Tibial artery (tissue), 4 donors: ENCODE measurements around the gene MOB3A.

Source experiments
- DNase-seq, 2 donors: peaks; one replicate each; pipeline ENCODE4 v3.0.0-alpha.2; 2019
- H3K27ac ChIP-seq, 2 donors: fragments of 200-600 bp; sonication (generic) in 1 of 2; 1 replicate in 1 of 2; 2 replicates in 1 of 2; pipeline ENCODE4 v1.5.1; 2018 to 2019; ENCODE audit warnings: mild to moderate bottlenecking in 1 of 2
- H3K27me3 ChIP-seq, 2 donors: fragments of 200-600 bp; sonication (generic) in 1 of 2; one replicate each; pipeline versions ENCODE4 v1.5.1 to v1.6.0; 2016 to 2019
- H3K36me3 ChIP-seq, 3 donors: fragments of 200-600 bp; sonication (generic) in 2 of 3; one replicate each; pipeline ENCODE4 v1.5.1; 2016 to 2019; ENCODE audit warnings: mild to moderate bottlenecking in 2 of 3
- H3K4me1 ChIP-seq, 4 donors: fragments of 200-600 bp; sonication (generic) in 2 of 4; 1 replicate in 3 of 4; 2 replicates in 1 of 4; pipeline ENCODE4 v1.5.1; 2016 to 2019
- H3K4me3 ChIP-seq, 2 donors: fragments of 200-600 bp; sonication (generic) in 1 of 2; 1 replicate in 1 of 2; 2 replicates in 1 of 2; pipeline ENCODE4 v1.5.1; 2018 to 2019; ENCODE audit warnings: mild to moderate bottlenecking in 2 of 2
- H3K9me3 ChIP-seq, 3 donors: fragments of 200-600 bp; sonication (generic) in 1 of 3; one replicate each; pipeline ENCODE4 v1.5.1; 2016 to 2019
- intact Hi-C: fragments of 100-400 bp; cut with DNase I; formaldehyde crosslinking; loops from one replicate; pipeline ENCODE4 v1.15.0; 2023; ENCODE audit warnings: low total_unique reads
- TF ChIP-seq, protein P1 (sequence below), 2 experiments: fragments of 200-600 bp in 1 of 2; fragments of 450-650 bp in 1 of 2; IDR thresholded peaks; one replicate each; pipeline ENCODE4 v1.5.1; 2017 to 2019; ENCODE audit warnings: antibody characterized with exemption in 2 of 2, mild to moderate bottlenecking in 1 of 2, moderate library complexity in 1 of 2

MOB3A gene

DNA sequence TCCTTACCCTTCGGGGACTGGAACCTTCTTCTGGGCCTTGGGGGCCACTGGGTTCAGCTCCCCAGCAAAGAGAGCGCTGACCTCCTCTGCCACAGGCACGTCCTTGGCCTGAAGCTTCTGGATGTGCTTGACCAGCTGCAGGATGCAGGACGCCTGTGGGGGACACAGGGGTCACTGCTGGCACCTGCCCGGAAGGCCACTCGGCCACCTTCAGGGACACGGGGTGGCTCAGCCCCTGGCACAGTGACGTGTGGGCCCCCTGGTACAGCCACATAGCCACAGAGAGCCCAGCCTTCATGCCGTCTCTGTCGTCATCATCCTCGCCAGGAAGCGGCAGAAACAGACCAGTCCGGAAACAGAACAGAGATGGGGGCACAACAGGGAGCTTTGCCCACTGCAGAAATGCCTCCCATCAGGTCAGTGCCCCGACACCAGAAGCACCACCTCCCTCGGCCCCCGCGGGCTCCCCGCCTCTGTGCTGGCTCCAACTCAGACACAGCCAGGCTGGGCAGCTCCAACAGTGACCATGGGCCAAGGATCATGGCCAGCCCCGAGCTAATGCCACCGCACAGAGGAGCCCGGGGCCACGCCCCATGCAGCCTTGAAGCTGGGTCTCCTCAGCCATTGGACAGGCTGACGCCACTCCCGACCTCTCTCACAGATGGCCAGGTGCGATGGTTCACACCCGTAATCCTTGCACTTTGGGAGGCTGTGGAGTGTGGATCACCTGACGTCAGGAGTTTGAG is 21.3 kb upstream of the MOB3A start:
- Histone ChIP-seq H3K4me1 (no peaks in the 10 kb centered on the region), H3K27ac (no peak overlapping the region), H3K27me3 (no peaks in the 10 kb centered on the region), H3K9me3 (no peaks in the 10 kb centered on the region), H3K36me3 (peaks cover 98 to 100% (median 99%) of the 10 kb centered on the region in 3 donors), H3K4me3 (no peak overlapping the region)
- DNase-seq, result no peak
- TF ChIP-seq, protein P1, sequence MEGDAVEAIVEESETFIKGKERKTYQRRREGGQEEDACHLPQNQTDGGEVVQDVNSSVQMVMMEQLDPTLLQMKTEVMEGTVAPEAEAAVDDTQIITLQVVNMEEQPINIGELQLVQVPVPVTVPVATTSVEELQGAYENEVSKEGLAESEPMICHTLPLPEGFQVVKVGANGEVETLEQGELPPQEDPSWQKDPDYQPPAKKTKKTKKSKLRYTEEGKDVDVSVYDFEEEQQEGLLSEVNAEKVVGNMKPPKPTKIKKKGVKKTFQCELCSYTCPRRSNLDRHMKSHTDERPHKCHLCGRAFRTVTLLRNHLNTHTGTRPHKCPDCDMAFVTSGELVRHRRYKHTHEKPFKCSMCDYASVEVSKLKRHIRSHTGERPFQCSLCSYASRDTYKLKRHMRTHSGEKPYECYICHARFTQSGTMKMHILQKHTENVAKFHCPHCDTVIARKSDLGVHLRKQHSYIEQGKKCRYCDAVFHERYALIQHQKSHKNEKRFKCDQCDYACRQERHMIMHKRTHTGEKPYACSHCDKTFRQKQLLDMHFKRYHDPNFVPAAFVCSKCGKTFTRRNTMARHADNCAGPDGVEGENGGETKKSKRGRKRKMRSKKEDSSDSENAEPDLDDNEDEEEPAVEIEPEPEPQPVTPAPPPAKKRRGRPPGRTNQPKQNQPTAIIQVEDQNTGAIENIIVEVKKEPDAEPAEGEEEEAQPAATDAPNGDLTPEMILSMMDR (IDR thresholded peaks at IDR 0.05), result no peak
- intact Hi-C loops, result no loop called here

DNA sequence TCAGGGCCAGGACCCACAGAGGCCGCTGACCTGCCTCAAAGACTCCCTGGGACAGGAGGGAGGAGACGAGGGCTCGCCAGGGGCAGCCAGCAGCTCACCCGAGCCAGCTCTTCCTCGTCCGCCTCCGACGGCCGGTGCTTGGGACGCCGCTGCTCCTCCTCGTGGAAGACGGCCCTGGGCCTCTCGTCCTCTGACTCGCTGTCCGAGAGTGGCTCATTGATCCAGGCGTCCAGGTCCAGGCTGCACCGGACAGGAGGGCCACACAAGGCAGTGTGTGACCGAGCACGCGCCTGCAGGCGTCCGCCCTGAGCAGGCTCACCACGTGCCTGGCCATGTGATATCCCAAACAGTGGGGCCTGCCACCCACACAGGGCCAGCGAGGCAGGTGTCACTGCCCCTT is 20.4 kb upstream of the MOB3A start:
- intact Hi-C loops, result no loop called here
- no peak overlapping the region for H3K27ac ChIP-seq
- no peak overlapping the region for H3K4me3 ChIP-seq
- no peaks in the 10 kb centered on the region for H3K4me1 ChIP-seq
- no peaks in the 10 kb centered on the region for H3K9me3 ChIP-seq
- H3K36me3 ChIP-seq, result peaks cover 98 to 100% (median 99%) of the 10 kb centered on the region in 3 donors
- DNase-seq, result no peak
- H3K27me3 ChIP-seq, result no peaks in the 10 kb centered on the region
- TF ChIP-seq, protein P1 (IDR thresholded peaks at IDR 0.05), result no peak

DNA sequence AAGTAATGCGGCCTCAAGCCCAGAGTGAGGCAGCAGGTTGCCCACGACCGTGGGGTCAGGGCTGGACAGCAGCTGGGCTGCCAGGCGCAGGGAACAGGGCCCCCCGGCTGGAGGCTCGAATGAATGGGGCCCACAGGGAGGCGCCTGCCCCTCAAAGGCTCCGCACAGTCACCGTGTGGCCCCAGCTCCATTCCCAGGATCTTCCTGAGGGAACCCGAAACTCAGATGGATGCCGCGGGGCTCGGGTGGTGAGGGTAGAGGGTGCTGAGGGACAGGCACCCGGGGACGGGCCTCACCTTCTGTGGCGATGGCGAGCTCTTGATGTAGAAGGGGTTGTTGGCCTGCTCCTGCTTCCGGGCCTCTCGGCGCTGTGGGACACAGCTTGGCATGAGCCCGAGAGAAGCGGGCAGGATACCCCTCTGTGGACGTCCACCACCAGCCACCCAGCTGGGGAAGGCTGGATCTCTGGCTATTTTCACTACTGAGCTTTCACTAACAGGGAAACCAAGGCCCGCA is 19.8 kb upstream of the MOB3A start:
- Histone ChIP-seq H3K27ac (no peak overlapping the region), H3K4me1 (no peaks in the 10 kb centered on the region), H3K9me3 (no peaks in the 10 kb centered on the region), H3K36me3 (peaks cover 98 to 100% (median 99%) of the 10 kb centered on the region in 3 donors), H3K4me3 (no peak overlapping the region), H3K27me3 (no peaks in the 10 kb centered on the region)
- intact Hi-C loops, result no loop called here
- no peak for DNase-seq
- TF ChIP-seq, protein P1 (IDR thresholded peaks at IDR 0.05), result no peak

DNA sequence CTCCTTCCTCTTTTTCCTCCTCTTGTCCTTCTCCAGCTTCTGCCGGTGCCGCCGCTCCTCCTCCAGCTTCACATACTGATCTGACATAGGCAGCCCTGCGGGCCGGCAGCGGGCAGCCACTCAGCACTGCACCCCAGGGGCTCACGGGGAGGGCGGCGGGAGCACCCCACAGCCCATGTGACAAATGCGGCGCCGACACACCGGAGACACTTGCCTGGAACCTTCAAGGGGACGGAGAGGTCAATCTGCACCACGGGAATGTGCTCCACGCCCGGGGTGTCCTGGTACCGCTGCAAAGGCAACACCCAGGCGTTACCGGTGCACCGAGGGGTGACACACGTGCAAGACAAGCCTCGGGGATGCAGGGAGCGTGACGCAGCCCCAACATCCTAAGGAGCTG is 19.2 kb upstream of the MOB3A start:
- intact Hi-C loops, result no loop called here
- TF ChIP-seq, protein P1 (IDR thresholded peaks at IDR 0.05), result no peak
- H3K36me3 ChIP-seq, result peaks cover 98 to 100% (median 99%) of the 10 kb centered on the region in 3 donors
- H3K27ac ChIP-seq, result no peak overlapping the region
- no peaks in the 10 kb centered on the region for H3K9me3 ChIP-seq
- no peaks in the 10 kb centered on the region for H3K4me1 ChIP-seq
- no peak for DNase-seq
- H3K4me3 ChIP-seq, result no peak overlapping the region
- H3K27me3 ChIP-seq, result no peaks in the 10 kb centered on the region

DNA sequence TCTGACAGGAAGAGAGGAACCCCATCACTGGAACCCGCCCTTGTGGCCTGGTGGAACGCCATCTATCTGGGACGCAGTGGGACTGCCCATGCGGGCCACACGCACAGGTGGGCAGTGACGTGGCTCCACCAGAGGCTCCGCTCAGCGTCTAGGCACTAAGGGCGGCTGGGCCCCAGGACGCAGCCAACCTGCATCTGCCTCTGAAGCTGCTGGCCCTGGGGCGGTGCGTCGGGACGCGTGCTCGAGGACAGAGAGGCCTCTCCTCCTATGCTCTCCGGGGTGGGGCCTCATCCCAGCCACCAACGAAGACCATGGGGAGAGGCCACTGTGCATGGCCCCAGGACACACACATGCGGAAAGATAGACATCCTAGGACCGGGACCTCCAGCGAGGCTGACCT is 18.7 kb upstream of the MOB3A start:
- H3K27me3 ChIP-seq, result no peaks in the 10 kb centered on the region
- intact Hi-C loops, result loop anchor here (5.0 kb wide), 1 partner anchor 32 kb away; no protein-coding TSS in a partner anchor
- no peaks in the 10 kb centered on the region for H3K9me3 ChIP-seq
- no peak overlapping the region for H3K4me3 ChIP-seq
- TF ChIP-seq, protein P1 (IDR thresholded peaks at IDR 0.05), result no peak
- no peak overlapping the region for H3K27ac ChIP-seq
- no peaks in the 10 kb centered on the region for H3K4me1 ChIP-seq
- peaks cover 98 to 100% (median 99%) of the 10 kb centered on the region in 3 donors for H3K36me3 ChIP-seq
- no peak for DNase-seq
